HepG2 (cell line): ENCODE measurements around the gene TUBGCP6. TPM values are rescaled to one million over a fixed set of nuclear protein-coding genes. Genes with fewer than 3 reads are reported as not detected.

Experiments used
- ATAC-seq: fragments of 200-7000 bp; cut with Tn5 transposase; 3 replicates; pipeline ENCODE4 v1.9.1; 2020; ENCODE audit warnings: mild to moderate bottlenecking, moderate library complexity
- BruUV-seq: library from RNA; stranded (reverse); fragments of 400-500 nt; replicated peaks from 2 replicates; lab custom pipeline; 2021; lab: Mats Ljungman, UMichigan
- CTCF ChIA-PET: fragments of 300-600 bp; formaldehyde crosslinking; extraction: SDS; loops from one replicate; lab custom pipeline; 2021; ENCODE audit warnings: low total read pairs, inconsistent platforms, low intra/inter-chr PET ratio; lab: Yijun Ruan, JAX
- POLR2A ChIA-PET: fragments of 350-600 bp; sonication (Branson Sonifier 250); formaldehyde crosslinking; loops from one replicate; lab custom pipeline; 2020; ENCODE audit warnings: antibody characterized with exemption, inconsistent platforms; lab: Yijun Ruan, JAX
- DNase-seq: peaks from one replicate; pipeline ENCODE4 v3.0.0-alpha.2; 2015; ENCODE audit warnings: low spot score
- FAIRE-seq: peaks from 3 replicates; lab custom pipeline; 2011; peaks lifted over from hg19 to GRCh38; lab: Jason Lieb, UNC
- H2AFZ ChIP-seq: one replicate; pipeline ENCODE4 v1.6.1; 2011; ENCODE audit warnings: low read length, inconsistent platforms
- H3K27ac ChIP-seq: fragments of 300-600 bp; 3 replicates; pipeline ENCODE4 v1.8.0; 2011; ENCODE audit warnings: mixed run types, mild to moderate bottlenecking, mixed read lengths, low read length, inconsistent platforms; ENCODE audit not compliant: insufficient read depth; ENCODE audit errors: extremely low read length
- H3K27me3 ChIP-seq, 2 experiments: fragments of 200-600 bp in 1 of 2; 2 replicates in 1 of 2; 3 replicates in 1 of 2; pipeline versions ENCODE4 v1.6.0 to v1.8.0; 2011; ENCODE audit warnings: low read length in 2 of 2, mild to moderate bottlenecking in 2 of 2, moderate library complexity in 2 of 2, inconsistent platforms in 1 of 2; ENCODE audit not compliant: insufficient read depth in 2 of 2, control insufficient read depth in 1 of 2
- H3K36me3 ChIP-seq, 2 experiments: fragments of 200-600 bp in 1 of 2; replicated peaks in 1 of 2; 2 replicates in 1 of 2; 3 replicates in 1 of 2; pipeline versions ENCODE4 v1.5.1 to v1.8.0; 2011; ENCODE audit warnings: low read length in 2 of 2, inconsistent platforms in 1 of 2; ENCODE audit not compliant: insufficient read depth in 2 of 2, control insufficient read depth in 1 of 2
- H3K4me1 ChIP-seq: 2 replicates; pipeline ENCODE4 v1.5.1; 2012; ENCODE audit warnings: low read length, inconsistent platforms; ENCODE audit not compliant: insufficient read depth
- H3K4me2 ChIP-seq: 2 replicates; pipeline ENCODE4 v1.6.0; 2011; ENCODE audit warnings: low read depth, low read length, inconsistent platforms
- H3K4me3 ChIP-seq, 3 experiments: fragments of 200-600 bp in 1 of 3; sonication (generic), shearing (Covaris generic) in 1 of 3; replicated peaks in 1 of 3; 2 replicates each; pipeline ENCODE4 v1.5.1; 2011 to 2016; ENCODE audit warnings: low read length in 3 of 3, inconsistent platforms in 2 of 3, low read depth in 2 of 3, mild to moderate bottlenecking in 2 of 3, control low read depth in 1 of 3, mixed read lengths in 1 of 3; ENCODE audit not compliant: insufficient read depth in 1 of 3
- H3K79me2 ChIP-seq: one replicate; pipeline ENCODE4 v1.6.1; 2011; ENCODE audit warnings: low read length, inconsistent platforms; ENCODE audit not compliant: insufficient read depth
- H3K9ac ChIP-seq: 2 replicates; pipeline ENCODE4 v1.6.0; 2011; ENCODE audit warnings: mild to moderate bottlenecking, low read depth, low read length, inconsistent platforms; ENCODE audit not compliant: insufficient read depth
- H3K9me3 ChIP-seq: 2 replicates; pipeline ENCODE4 v1.5.1; 2012; ENCODE audit warnings: mild to moderate bottlenecking, low read length
- H4K20me1 ChIP-seq: 2 replicates; pipeline ENCODE4 v1.6.0; 2011; ENCODE audit warnings: inconsistent platforms, mild to moderate bottlenecking, low read length, moderate library complexity; ENCODE audit not compliant: insufficient read depth
- ARNT ChIP-seq: fragments of 450-650 bp; IDR thresholded peaks from 2 replicates; pipeline ENCODE4 v1.6.1; 2017
- ZNF589 ChIP-seq: sonication (generic); formaldehyde crosslinking; conservative IDR thresholded peaks from 2 replicates; pipeline ENCODE4 v1.8.0; 2022; ENCODE audit warnings: mild to moderate bottlenecking, moderate library complexity, missing genetic modification reagents
- ZNF605 ChIP-seq: sonication (generic); formaldehyde crosslinking; IDR thresholded peaks from 2 replicates; pipeline ENCODE4 v1.8.0; 2022; ENCODE audit warnings: mild to moderate bottlenecking, missing genetic modification reagents
- WGBS: methylation state at CpG from one replicate; pipeline ENCODE4 v1.1.6; 2017; ENCODE audit warnings: low lambda C conversion rate; 5-methylcytosine and 5-hydroxymethylcytosine counted together
- in situ Hi-C: cut with HindIII; loops from 2 replicates; pipeline ENCODE4 v1.10.0; 2017; ENCODE audit warnings: low pct_unique_long_range_greater_than_20kb; ENCODE audit not compliant: extremely low pct_ligation_motif_present
- intact Hi-C: fragments of 100-400 bp; cut with micrococcal nuclease; formaldehyde crosslinking; loops from one replicate; pipeline ENCODE4 v1.10.0; 2022; ENCODE audit not compliant: unreplicated experiment
- polyA plus RNA-seq, 8 experiments: library from polyadenylated mRNA; depleted of rRNA in 3 of 8; stranded (reverse) in 7 of 8; unstranded in 1 of 8; fragments of >200 nt; fragmentation: Illumina TruSeq in 4 of 8; extraction: Trizol in 4 of 8; gene quantifications; 2 replicates each; pipeline versions ENCODE4 v1.2.1 to v1.2.3, GENCODE V29; 2011 to 2016; ENCODE audit warnings: low read depth in 4 of 8, missing spikeins in 1 of 8, mixed read lengths in 1 of 8; ENCODE audit not compliant: insufficient read depth in 1 of 8
- total RNA-seq, 5 experiments: library from RNA; depleted of rRNA; stranded (reverse); fragments of >200 nt; fragmentation: Illumina TruSeq; extraction: Trizol; gene quantifications; 2 replicates each; pipeline ENCODE4 v1.2.3, GENCODE V29; 2016; ENCODE audit warnings: low read depth in 1 of 5
- TF ChIP-seq, protein P1 (sequence below): sonication (generic); formaldehyde crosslinking; IDR thresholded peaks from 2 replicates; pipeline ENCODE4 v1.4.0; 2020; ENCODE audit warnings: missing genetic modification reagents

TUBGCP6 gene
- total and polyA plus RNA-seq, 2 of the 13 experiments (the other 11 are each of a cell fraction or from before 2014, with no cell fraction given) = 14.6 to 15.7 TPM

DNA sequence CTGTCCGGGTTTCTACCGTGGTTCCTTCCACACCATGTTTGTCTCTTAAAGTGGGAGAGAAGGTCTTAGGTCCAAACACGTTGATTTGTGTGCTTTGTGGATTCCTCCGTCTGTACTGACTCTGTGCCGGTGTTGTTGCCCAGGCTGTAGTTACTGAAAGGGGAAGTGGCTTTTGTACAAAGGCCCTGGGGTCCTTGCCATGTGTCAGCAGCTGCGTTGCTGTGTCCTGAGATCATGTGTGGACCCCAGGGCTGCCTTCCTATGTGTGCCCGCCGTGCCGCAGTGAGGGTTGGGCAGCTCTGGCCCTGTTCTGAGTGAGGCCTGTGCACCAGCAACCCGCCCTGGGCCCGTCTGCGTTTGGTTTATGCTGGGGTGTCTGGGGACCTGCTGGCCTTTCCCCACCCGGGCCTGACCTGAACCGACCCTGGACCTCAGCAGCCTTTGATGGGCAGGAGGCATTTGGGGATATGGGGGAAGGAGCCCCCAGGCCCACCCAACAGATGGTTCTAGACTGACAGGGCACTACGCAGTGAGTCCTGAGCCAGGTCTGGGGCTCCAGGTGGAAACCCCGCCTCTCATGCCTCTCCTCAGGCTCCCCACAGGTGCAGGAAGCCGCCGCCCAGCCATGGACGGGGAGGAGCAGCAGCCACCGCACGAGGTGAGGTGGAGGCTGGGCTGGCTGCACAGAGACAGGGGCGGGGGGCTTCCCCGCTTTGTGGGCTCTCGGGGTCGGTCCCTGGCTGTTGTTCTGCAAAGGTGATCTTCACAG is 52.2 kb downstream of the TUBGCP6 start:
- Histone ChIP-seq H3K36me3 (peaks cover 18 to 22% of the 10 kb centered on the region in 2 experiments; a peak in 4 of 5 replicates), H3K27me3 (no peaks in the 10 kb centered on the region), H4K20me1 (no peaks in the 10 kb centered on the region), H3K4me2 (no peak overlapping the region), H3K4me3 (no peak overlapping the region), H3K27ac (no peak overlapping the region), H3K9ac (no peak overlapping the region), H3K79me2 (peaks cover 6% of the 10 kb centered on the region), H2AFZ (no peak overlapping the region)
- in situ Hi-C loops = no loop called here
- no TSS peak for BruUV-seq
- intact Hi-C loops = no loop called here
- no peak for ATAC-seq
- no peak for DNase-seq
- POLR2A ChIA-PET = no interaction called here
- 81% methylated on average over 6 of the region's 25 CpGs for WGBS
- TF ChIP-seq, protein P1, sequence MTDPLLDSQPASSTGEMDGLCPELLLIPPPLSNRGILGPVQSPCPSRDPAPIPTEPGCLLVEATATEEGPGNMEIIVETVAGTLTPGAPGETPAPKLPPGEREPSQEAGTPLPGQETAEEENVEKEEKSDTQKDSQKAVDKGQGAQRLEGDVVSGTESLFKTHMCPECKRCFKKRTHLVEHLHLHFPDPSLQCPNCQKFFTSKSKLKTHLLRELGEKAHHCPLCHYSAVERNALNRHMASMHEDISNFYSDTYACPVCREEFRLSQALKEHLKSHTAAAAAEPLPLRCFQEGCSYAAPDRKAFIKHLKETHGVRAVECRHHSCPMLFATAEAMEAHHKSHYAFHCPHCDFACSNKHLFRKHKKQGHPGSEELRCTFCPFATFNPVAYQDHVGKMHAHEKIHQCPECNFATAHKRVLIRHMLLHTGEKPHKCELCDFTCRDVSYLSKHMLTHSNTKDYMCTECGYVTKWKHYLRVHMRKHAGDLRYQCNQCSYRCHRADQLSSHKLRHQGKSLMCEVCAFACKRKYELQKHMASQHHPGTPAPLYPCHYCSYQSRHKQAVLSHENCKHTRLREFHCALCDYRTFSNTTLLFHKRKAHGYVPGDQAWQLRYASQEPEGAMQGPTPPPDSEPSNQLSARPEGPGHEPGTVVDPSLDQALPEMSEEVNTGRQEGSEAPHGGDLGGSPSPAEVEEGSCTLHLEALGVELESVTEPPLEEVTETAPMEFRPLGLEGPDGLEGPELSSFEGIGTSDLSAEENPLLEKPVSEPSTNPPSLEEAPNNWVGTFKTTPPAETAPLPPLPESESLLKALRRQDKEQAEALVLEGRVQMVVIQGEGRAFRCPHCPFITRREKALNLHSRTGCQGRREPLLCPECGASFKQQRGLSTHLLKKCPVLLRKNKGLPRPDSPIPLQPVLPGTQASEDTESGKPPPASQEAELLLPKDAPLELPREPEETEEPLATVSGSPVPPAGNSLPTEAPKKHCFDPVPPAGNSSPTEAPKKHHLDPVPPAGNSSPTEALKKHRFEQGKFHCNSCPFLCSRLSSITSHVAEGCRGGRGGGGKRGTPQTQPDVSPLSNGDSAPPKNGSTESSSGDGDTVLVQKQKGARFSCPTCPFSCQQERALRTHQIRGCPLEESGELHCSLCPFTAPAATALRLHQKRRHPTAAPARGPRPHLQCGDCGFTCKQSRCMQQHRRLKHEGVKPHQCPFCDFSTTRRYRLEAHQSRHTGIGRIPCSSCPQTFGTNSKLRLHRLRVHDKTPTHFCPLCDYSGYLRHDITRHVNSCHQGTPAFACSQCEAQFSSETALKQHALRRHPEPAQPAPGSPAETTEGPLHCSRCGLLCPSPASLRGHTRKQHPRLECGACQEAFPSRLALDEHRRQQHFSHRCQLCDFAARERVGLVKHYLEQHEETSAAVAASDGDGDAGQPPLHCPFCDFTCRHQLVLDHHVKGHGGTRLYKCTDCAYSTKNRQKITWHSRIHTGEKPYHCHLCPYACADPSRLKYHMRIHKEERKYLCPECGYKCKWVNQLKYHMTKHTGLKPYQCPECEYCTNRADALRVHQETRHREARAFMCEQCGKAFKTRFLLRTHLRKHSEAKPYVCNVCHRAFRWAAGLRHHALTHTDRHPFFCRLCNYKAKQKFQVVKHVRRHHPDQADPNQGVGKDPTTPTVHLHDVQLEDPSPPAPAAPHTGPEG (CRISPR knock-in tag) = no peak
- no peak for TF ChIP-seq ARNT
- TF ChIP-seq ZNF605 (CRISPR knock-in tag) = no peak
- TF ChIP-seq ZNF589 (CRISPR knock-in tag) = no peak
- TF ChIP-seq, all 625 proteins: peak for 0
- Histone ChIP-seq H3K9me3 (no peaks in the 10 kb centered on the region), H3K4me1 (no peaks in the 10 kb centered on the region)
- CTCF ChIA-PET = no interaction called here
- FAIRE-seq = no peak
